Measurements from ENCODE around the gene CLDN18. TPM values are rescaled to one million over a fixed set of nuclear protein-coding genes. Genes with fewer than 3 reads are reported as not detected.

CLDN18 gene
- total RNA-seq, 1 experiment from 2014 or later = 0.13 TPM

DNA sequence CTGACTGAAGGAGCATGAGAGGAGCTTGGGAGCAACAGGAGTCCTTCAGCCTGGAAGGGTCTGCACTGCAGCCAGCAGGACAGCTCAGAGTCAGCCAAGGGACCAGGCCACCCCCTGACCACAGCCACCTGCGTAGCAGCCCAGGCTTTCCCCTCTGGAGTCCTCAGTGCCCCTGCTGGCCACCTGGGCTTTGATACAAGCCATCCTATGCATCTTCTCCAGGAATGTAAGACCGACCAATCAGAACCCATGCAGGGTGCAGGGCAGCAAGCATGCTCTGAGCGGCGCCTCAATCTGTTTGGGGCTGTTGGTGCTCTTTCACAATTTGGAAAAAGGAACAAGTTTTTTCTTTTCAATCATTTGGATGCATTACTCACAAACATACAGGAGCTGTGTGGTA, 53.5 kb downstream of the CLDN18 start:
- Mint-ChIP-seq H3K9me3 (no peaks in the 10 kb centered on the region), H3K4me3 (no peak overlapping the region), H3K36me3 (peaks cover 13% of the 10 kb centered on the region), H3K27me3 (ENCODE audit: low read depth) (no peaks in the 10 kb centered on the region), H3K4me1 (peaks cover 15% of the 10 kb centered on the region), H3K27ac (no peak overlapping the region)
- TF ChIP-seq, protein P1, sequence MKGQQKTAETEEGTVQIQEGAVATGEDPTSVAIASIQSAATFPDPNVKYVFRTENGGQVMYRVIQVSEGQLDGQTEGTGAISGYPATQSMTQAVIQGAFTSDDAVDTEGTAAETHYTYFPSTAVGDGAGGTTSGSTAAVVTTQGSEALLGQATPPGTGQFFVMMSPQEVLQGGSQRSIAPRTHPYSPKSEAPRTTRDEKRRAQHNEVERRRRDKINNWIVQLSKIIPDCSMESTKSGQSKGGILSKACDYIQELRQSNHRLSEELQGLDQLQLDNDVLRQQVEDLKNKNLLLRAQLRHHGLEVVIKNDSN (CRISPR knock-in tag; IDR thresholded peaks at IDR 0.05) = no peak
- TF ChIP-seq, protein P2, sequence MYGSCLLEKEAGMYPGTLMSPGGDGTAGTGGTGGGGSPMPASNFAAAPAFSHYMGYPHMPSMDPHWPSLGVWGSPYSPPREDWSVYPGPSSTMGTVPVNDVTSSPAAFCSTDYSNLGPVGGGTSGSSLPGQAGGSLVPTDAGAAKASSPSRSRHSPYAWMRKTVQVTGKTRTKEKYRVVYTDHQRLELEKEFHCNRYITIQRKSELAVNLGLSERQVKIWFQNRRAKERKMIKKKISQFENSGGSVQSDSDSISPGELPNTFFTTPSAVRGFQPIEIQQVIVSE (CRISPR knock-in tag; IDR thresholded peaks at IDR 0.05; ENCODE audit: borderline replicate concordance) = no peak
- TF ChIP-seq MXD4 (CRISPR knock-in tag; IDR thresholded peaks at IDR 0.05; ENCODE audit: borderline replicate concordance) = no peak
- no peak for TF ChIP-seq JAZF1 (CRISPR knock-in tag; IDR thresholded peaks at IDR 0.05)
- TF ChIP-seq, protein P3, sequence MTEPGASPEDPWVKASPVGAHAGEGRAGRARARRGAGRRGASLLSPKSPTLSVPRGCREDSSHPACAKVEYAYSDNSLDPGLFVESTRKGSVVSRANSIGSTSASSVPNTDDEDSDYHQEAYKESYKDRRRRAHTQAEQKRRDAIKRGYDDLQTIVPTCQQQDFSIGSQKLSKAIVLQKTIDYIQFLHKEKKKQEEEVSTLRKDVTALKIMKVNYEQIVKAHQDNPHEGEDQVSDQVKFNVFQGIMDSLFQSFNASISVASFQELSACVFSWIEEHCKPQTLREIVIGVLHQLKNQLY (CRISPR knock-in tag; IDR thresholded peaks at IDR 0.05) = no peak
- no peak for TF ChIP-seq GTF2I (CRISPR knock-in tag; conservative IDR thresholded peaks at IDR 0.05)
- TF ChIP-seq, protein P4, sequence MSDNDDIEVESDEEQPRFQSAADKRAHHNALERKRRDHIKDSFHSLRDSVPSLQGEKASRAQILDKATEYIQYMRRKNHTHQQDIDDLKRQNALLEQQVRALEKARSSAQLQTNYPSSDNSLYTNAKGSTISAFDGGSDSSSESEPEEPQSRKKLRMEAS (CRISPR knock-in tag; IDR thresholded peaks at IDR 0.05) = no peak
- no peak for TF ChIP-seq KAT7 (CRISPR knock-in tag; IDR thresholded peaks at IDR 0.05; ENCODE audit: borderline replicate concordance)
- TF ChIP-seq, protein P5, sequence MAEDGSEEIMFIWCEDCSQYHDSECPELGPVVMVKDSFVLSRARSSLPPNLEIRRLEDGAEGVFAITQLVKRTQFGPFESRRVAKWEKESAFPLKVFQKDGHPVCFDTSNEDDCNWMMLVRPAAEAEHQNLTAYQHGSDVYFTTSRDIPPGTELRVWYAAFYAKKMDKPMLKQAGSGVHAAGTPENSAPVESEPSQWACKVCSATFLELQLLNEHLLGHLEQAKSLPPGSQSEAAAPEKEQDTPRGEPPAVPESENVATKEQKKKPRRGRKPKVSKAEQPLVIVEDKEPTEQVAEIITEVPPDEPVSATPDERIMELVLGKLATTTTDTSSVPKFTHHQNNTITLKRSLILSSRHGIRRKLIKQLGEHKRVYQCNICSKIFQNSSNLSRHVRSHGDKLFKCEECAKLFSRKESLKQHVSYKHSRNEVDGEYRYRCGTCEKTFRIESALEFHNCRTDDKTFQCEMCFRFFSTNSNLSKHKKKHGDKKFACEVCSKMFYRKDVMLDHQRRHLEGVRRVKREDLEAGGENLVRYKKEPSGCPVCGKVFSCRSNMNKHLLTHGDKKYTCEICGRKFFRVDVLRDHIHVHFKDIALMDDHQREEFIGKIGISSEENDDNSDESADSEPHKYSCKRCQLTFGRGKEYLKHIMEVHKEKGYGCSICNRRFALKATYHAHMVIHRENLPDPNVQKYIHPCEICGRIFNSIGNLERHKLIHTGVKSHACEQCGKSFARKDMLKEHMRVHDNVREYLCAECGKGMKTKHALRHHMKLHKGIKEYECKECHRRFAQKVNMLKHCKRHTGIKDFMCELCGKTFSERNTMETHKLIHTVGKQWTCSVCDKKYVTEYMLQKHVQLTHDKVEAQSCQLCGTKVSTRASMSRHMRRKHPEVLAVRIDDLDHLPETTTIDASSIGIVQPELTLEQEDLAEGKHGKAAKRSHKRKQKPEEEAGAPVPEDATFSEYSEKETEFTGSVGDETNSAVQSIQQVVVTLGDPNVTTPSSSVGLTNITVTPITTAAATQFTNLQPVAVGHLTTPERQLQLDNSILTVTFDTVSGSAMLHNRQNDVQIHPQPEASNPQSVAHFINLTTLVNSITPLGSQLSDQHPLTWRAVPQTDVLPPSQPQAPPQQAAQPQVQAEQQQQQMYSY (CRISPR knock-in tag; IDR thresholded peaks at IDR 0.05) = no peak
- TF ChIP-seq, protein P6, sequence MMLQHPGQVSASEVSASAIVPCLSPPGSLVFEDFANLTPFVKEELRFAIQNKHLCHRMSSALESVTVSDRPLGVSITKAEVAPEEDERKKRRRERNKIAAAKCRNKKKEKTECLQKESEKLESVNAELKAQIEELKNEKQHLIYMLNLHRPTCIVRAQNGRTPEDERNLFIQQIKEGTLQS (CRISPR knock-in tag; conservative IDR thresholded peaks at IDR 0.05) = no peak
- TF ChIP-seq SMAD4 (CRISPR knock-in tag; IDR thresholded peaks at IDR 0.05) = no peak
- TF ChIP-seq, protein P7, sequence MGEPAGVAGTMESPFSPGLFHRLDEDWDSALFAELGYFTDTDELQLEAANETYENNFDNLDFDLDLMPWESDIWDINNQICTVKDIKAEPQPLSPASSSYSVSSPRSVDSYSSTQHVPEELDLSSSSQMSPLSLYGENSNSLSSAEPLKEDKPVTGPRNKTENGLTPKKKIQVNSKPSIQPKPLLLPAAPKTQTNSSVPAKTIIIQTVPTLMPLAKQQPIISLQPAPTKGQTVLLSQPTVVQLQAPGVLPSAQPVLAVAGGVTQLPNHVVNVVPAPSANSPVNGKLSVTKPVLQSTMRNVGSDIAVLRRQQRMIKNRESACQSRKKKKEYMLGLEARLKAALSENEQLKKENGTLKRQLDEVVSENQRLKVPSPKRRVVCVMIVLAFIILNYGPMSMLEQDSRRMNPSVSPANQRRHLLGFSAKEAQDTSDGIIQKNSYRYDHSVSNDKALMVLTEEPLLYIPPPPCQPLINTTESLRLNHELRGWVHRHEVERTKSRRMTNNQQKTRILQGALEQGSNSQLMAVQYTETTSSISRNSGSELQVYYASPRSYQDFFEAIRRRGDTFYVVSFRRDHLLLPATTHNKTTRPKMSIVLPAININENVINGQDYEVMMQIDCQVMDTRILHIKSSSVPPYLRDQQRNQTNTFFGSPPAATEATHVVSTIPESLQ (CRISPR knock-in tag; IDR thresholded peaks at IDR 0.05) = no peak
- no peak for TF ChIP-seq SOX15 (CRISPR knock-in tag; IDR thresholded peaks at IDR 0.05)
- TF ChIP-seq, protein P8, sequence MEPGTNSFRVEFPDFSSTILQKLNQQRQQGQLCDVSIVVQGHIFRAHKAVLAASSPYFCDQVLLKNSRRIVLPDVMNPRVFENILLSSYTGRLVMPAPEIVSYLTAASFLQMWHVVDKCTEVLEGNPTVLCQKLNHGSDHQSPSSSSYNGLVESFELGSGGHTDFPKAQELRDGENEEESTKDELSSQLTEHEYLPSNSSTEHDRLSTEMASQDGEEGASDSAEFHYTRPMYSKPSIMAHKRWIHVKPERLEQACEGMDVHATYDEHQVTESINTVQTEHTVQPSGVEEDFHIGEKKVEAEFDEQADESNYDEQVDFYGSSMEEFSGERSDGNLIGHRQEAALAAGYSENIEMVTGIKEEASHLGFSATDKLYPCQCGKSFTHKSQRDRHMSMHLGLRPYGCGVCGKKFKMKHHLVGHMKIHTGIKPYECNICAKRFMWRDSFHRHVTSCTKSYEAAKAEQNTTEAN (CRISPR knock-in tag; IDR thresholded peaks at IDR 0.05) = no peak
- TF ChIP-seq, protein P9, sequence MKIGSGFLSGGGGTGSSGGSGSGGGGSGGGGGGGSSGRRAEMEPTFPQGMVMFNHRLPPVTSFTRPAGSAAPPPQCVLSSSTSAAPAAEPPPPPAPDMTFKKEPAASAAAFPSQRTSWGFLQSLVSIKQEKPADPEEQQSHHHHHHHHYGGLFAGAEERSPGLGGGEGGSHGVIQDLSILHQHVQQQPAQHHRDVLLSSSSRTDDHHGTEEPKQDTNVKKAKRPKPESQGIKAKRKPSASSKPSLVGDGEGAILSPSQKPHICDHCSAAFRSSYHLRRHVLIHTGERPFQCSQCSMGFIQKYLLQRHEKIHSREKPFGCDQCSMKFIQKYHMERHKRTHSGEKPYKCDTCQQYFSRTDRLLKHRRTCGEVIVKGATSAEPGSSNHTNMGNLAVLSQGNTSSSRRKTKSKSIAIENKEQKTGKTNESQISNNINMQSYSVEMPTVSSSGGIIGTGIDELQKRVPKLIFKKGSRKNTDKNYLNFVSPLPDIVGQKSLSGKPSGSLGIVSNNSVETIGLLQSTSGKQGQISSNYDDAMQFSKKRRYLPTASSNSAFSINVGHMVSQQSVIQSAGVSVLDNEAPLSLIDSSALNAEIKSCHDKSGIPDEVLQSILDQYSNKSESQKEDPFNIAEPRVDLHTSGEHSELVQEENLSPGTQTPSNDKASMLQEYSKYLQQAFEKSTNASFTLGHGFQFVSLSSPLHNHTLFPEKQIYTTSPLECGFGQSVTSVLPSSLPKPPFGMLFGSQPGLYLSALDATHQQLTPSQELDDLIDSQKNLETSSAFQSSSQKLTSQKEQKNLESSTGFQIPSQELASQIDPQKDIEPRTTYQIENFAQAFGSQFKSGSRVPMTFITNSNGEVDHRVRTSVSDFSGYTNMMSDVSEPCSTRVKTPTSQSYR (CRISPR knock-in tag; IDR thresholded peaks at IDR 0.05) = no peak
- no peak for TF ChIP-seq GABPB1 (CRISPR knock-in tag; IDR thresholded peaks at IDR 0.05)
- ChIA-PET POLR2A (interaction anchor here (0.6 kb wide), 1 partner anchor 10 kb away, joined by 4 read pairs; no protein-coding TSS in a partner anchor), CTCF (interaction anchor here (1.2 to 1.8 kb wide), 3 partner anchors 11 to 55 kb away, joined by 4 to 5 read pairs (median 5); no protein-coding TSS in a partner anchor)
- ATAC-seq (peak; percentile 93), DNase-seq (ENCODE audit: low spot score) (no peak)
